K562 (cell line): Measurements from ENCODE around the gene BRINP1. TPM values are rescaled to one million over a fixed set of nuclear protein-coding genes. Genes with fewer than 3 reads are reported as not detected.

Experiments used
- ATAC-seq: fragments of 200-7000 bp; cut with Tn5 transposase; 3 replicates; pipeline ENCODE4 v1.9.1; 2020; ENCODE audit warnings: moderate library complexity
- BruUV-seq: library from RNA; stranded (reverse); fragments of 400-500 nt; replicated peaks from 2 replicates; lab custom pipeline; 2021; lab: Mats Ljungman, UMichigan
- CTCF ChIA-PET: fragments of 300-600 bp; formaldehyde crosslinking; extraction: SDS; loops from one replicate; lab custom pipeline; 2021; ENCODE audit warnings: low intra/inter-chr PET ratio; lab: Yijun Ruan, JAX
- POLR2A ChIA-PET: fragments of 300-600, 350-650 bp; sonication (Branson Sonifier 250); formaldehyde crosslinking; extraction: SDS; loops from one replicate; lab custom pipeline; 2021; ENCODE audit warnings: antibody characterized with exemption, inconsistent platforms; lab: Yijun Ruan, JAX
- DNase-seq, 4 experiments: peaks; one replicate each; pipeline versions ENCODE4 v3.0.0 to v3.0.0-alpha.2; 2011 to 2018; ENCODE audit warnings: low spot score in 3 of 4, mixed read lengths in 3 of 4; ENCODE audit errors: extremely low read depth in 1 of 4
- FAIRE-seq: peaks from 2 replicates; lab custom pipeline; 2011; peaks lifted over from hg19 to GRCh38; lab: Jason Lieb, UNC
- H2AFZ ChIP-seq: 2 replicates; pipeline ENCODE4 v1.6.0; 2011; ENCODE audit warnings: low read depth, low read length, control low read depth, inconsistent platforms
- H3K27ac ChIP-seq: fragments of 200-600 bp; 3 replicates; pipeline ENCODE4 v1.8.0; 2011; ENCODE audit warnings: low read depth, mild to moderate bottlenecking, control low read depth, inconsistent platforms, low read length, moderate library complexity, mixed read lengths; ENCODE audit errors: extremely low read depth
- H3K27me3 ChIP-seq, 2 experiments: fragments of 300-600 bp in 1 of 2; 2 replicates in 1 of 2; 3 replicates in 1 of 2; pipeline versions ENCODE4 v1.6.0 to v1.8.0; 2011; ENCODE audit warnings: inconsistent platforms in 2 of 2, low read length in 2 of 2, mild to moderate bottlenecking in 1 of 2, mixed read lengths in 1 of 2, moderate library complexity in 1 of 2; ENCODE audit not compliant: control insufficient read depth in 2 of 2, insufficient read depth in 2 of 2
- H3K36me3 ChIP-seq: fragments of 300-600 bp; 3 replicates; pipeline ENCODE4 v1.8.0; 2011; ENCODE audit warnings: mild to moderate bottlenecking, low read length, inconsistent platforms; ENCODE audit not compliant: control insufficient read depth, insufficient read depth
- H3K4me1 ChIP-seq, 2 experiments: fragments of 200-600 bp in 1 of 2; replicated peaks in 1 of 2; 2 replicates in 1 of 2; 3 replicates in 1 of 2; pipeline versions ENCODE4 v1.5.1 to v1.8.0; 2011; ENCODE audit warnings: inconsistent platforms in 2 of 2, low read length in 2 of 2, mild to moderate bottlenecking in 1 of 2, mixed read lengths in 1 of 2, moderate library complexity in 1 of 2; ENCODE audit not compliant: control insufficient read depth in 2 of 2, insufficient read depth in 2 of 2
- H3K4me2 ChIP-seq: 2 replicates; pipeline ENCODE4 v1.6.1; 2011; ENCODE audit warnings: low read length, control low read depth, inconsistent platforms, mixed read lengths; ENCODE audit not compliant: insufficient read depth
- H3K4me3 ChIP-seq: fragments of 200-600 bp; sonication (generic), shearing (Covaris generic); 2 replicates; pipeline ENCODE4 v1.5.1; 2016; ENCODE audit warnings: control low read depth, inconsistent platforms
- H3K79me2 ChIP-seq: fragments of 200-600 bp; 3 replicates; pipeline ENCODE4 v1.8.0; 2011; ENCODE audit warnings: low read length, inconsistent platforms; ENCODE audit not compliant: control insufficient read depth, insufficient read depth
- H3K9ac ChIP-seq, 2 experiments: 2 replicates each; pipeline versions ENCODE4 v1.6.0 to v1.6.1; 2011; ENCODE audit warnings: low read depth in 2 of 2, low read length in 2 of 2, control low read depth in 1 of 2, inconsistent platforms in 1 of 2, mild to moderate bottlenecking in 1 of 2, mixed read lengths in 1 of 2; ENCODE audit not compliant: insufficient read depth in 1 of 2
- H3K9me1 ChIP-seq: one replicate; pipeline ENCODE4 v1.6.0; 2011; ENCODE audit warnings: inconsistent platforms, mild to moderate bottlenecking, low read length, moderate library complexity; ENCODE audit not compliant: control insufficient read depth, insufficient read depth
- H3K9me3 ChIP-seq: replicated peaks from 2 replicates; pipeline ENCODE4 v1.5.1; 2011; ENCODE audit warnings: low read depth, low read length, inconsistent platforms; ENCODE audit not compliant: control insufficient read depth, insufficient read depth
- H4K20me1 ChIP-seq: replicated peaks from 2 replicates; pipeline ENCODE4 v1.6.1; 2011; ENCODE audit warnings: low read length, inconsistent platforms, mixed read lengths; ENCODE audit not compliant: control insufficient read depth, insufficient read depth
- BHLHE40 ChIP-seq: IDR thresholded peaks from 2 replicates; pipeline ENCODE4 v1.6.1; 2011; ENCODE audit warnings: low read length, improper control_type of control experiment
- GABPB2 ChIP-seq: fragments of 250-450 bp; sonication (Bioruptor Pico); conservative IDR thresholded peaks from 2 replicates; pipeline ENCODE4 v1.5.1; 2021; ENCODE audit warnings: mild to moderate bottlenecking
- HNRNPH1 ChIP-seq: fragments of 200-400 bp; formaldehyde crosslinking; optimal IDR thresholded peaks from 2 replicates; pipeline ENCODE3; 2017; ENCODE audit warnings: low read depth, mild to moderate bottlenecking, low read length, moderate library complexity
- MCM3 ChIP-seq: fragments of 450-650 bp; IDR thresholded peaks from 2 replicates; pipeline ENCODE4 v1.6.1; 2016
- MEIS2 ChIP-seq: fragments of 450-650 bp; IDR thresholded peaks from 2 replicates; pipeline ENCODE4 v1.6.1; 2014; ENCODE audit warnings: mild to moderate bottlenecking; ENCODE audit not compliant: partially characterized antibody
- NR1H2 ChIP-seq: sonication (generic); formaldehyde crosslinking; IDR thresholded peaks from 2 replicates; pipeline ENCODE4 v1.4.0; 2020; ENCODE audit warnings: mild to moderate bottlenecking, missing genetic modification reagents
- SRSF7 ChIP-seq: fragments of 200-400 bp; formaldehyde crosslinking; optimal IDR thresholded peaks from 2 replicates; pipeline ENCODE3; 2017; ENCODE audit warnings: mild to moderate bottlenecking, low read depth, low read length
- ZNF282 ChIP-seq: sonication (generic); formaldehyde crosslinking; IDR thresholded peaks from 2 replicates; pipeline ENCODE4 v1.8.1; 2023; ENCODE audit warnings: missing genetic modification reagents
- whole genome bisulfite sequencing: fragments of 100-300 bp; shearing (Covaris generic); methylation state at CpG from one replicate; pipeline ENCODE4 v1.1.6; 2016; ENCODE audit warnings: low coverage, mixed read lengths; ENCODE audit not compliant: insufficient coverage; ENCODE audit errors: missing lambda C conversion rate; 5-methylcytosine and 5-hydroxymethylcytosine counted together
- in situ Hi-C: fragments of 300-500 bp; cut with MboI; formaldehyde crosslinking; loops from 4 replicates; pipeline ENCODE4 v1.15.0; 2018; ENCODE audit warnings: inconsistent platforms, mixed read lengths
- intact Hi-C: fragments of 100-400 bp; cut with micrococcal nuclease; formaldehyde crosslinking; loops from 2 replicates; pipeline ENCODE4 v1.14.2; 2022
- polyA plus RNA-seq, 8 experiments: library from polyadenylated mRNA; depleted of rRNA in 4 of 8; stranded (reverse) in 5 of 8; unstranded in 3 of 8; fragments of >200 nt; fragmentation: Nextera tagmentation in 2 of 8; fragmentation: Illumina TruSeq in 1 of 8; extraction: Ambion mirVana in 2 of 8; extraction: Trizol in 1 of 8; gene quantifications; 2 replicates each; pipeline versions ENCODE4 v1.2.1 to v1.2.3, GENCODE V29; 2011 to 2014; ENCODE audit warnings: inconsistent platforms in 1 of 8, missing spikeins in 1 of 8
- total RNA-seq, 7 experiments: library from RNA; depleted of rRNA in 6 of 7; stranded (reverse); fragments of >200 nt in 6 of 7; fragmentation: Illumina TruSeq in 2 of 7; extraction: Trizol in 2 of 7; gene quantifications; 2 replicates each; pipeline versions ENCODE4 v1.2.1 to v1.2.3, GENCODE V29; 2011 to 2021; ENCODE audit warnings: low replicate concordance in 1 of 7
- TF ChIP-seq, protein P1 (sequence below): fragments of 250-450 bp; sonication (Bioruptor Pico); IDR thresholded peaks from 2 replicates; pipeline ENCODE4 v1.5.0; 2021
- TF ChIP-seq, protein P2 (sequence below): fragments of 250-450 bp; sonication (Bioruptor Pico); IDR thresholded peaks from 2 replicates; pipeline ENCODE4 v1.4.0; 2020; ENCODE audit warnings: borderline replicate concordance
- TF ChIP-seq, protein P3 (sequence below), 3 experiments: IDR thresholded peaks in 2 of 3; conservative IDR thresholded peaks in 1 of 3; 2 replicates each; pipeline ENCODE4 v1.5.1; 2011 to 2012; ENCODE audit warnings: low read length in 3 of 3, mild to moderate bottlenecking in 3 of 3, control low read depth in 2 of 3, improper control_type of control experiment in 1 of 3, inconsistent platforms in 1 of 3, low read depth in 1 of 3, mixed read lengths in 1 of 3, moderate library complexity in 1 of 3; ENCODE audit not compliant: insufficient read depth in 2 of 3
- TF ChIP-seq, protein P4 (sequence below), 2 experiments: fragments of 450-650 bp; IDR thresholded peaks; 2 replicates each; pipeline ENCODE4 v1.6.1; 2016
- TF ChIP-seq, protein P5 (sequence below): fragments of 250-450 bp; sonication (Bioruptor Pico); IDR thresholded peaks from 2 replicates; pipeline ENCODE4 v1.5.0; 2020; ENCODE audit warnings: mild to moderate bottlenecking, borderline replicate concordance

The BRINP1 gene
- total and polyA plus RNA-seq, 9 of the 15 experiments (the other 6 are each of a cell fraction or from before 2014, with no cell fraction given): not detected

DNA sequence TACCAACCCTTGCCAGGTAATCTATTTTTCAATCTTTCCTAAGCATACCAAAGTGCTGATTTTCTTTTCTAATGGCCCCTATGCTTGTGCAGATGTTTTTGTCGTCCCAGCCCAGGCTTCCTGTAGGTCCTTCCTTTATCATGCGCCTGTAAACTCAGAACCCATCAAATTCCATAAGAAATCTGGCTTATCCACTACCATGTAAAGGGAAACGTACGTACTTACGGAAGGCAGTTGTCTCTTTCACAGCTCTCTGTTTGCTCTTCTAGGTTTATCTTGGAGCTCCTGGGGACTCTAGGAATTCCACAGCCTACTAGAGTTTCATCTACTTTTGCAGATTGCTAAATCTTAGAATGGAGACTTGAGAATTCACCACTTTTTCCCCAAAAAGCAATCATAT, 9.0 kb downstream of the BRINP1 start:
- no TSS peak for BruUV-seq
- intact Hi-C loops: loop anchor here (10.0 kb wide), 1 partner anchor 1715 kb away; no protein-coding TSS in a partner anchor

More for the DNA sequence above, 9.0 kb downstream of the BRINP1 start:
- Histone ChIP-seq H3K79me2 (no peaks in the 10 kb centered on the region), H3K9me1 (no peaks in the 10 kb centered on the region), H3K36me3 (no peaks in the 10 kb centered on the region), H3K27me3 (no peaks in the 10 kb centered on the region), H3K4me1 (no peaks in the 10 kb centered on the region), H3K4me3 (no peak overlapping the region), H3K4me2 (no peak overlapping the region), H3K9me3 (no peaks in the 10 kb centered on the region), H4K20me1 (no peaks in the 10 kb centered on the region), H3K9ac (no peak overlapping the region), H3K27ac (no peak overlapping the region), H2AFZ (no peak overlapping the region)
- no peak for TF ChIP-seq MEIS2
- TF ChIP-seq, protein P1, sequence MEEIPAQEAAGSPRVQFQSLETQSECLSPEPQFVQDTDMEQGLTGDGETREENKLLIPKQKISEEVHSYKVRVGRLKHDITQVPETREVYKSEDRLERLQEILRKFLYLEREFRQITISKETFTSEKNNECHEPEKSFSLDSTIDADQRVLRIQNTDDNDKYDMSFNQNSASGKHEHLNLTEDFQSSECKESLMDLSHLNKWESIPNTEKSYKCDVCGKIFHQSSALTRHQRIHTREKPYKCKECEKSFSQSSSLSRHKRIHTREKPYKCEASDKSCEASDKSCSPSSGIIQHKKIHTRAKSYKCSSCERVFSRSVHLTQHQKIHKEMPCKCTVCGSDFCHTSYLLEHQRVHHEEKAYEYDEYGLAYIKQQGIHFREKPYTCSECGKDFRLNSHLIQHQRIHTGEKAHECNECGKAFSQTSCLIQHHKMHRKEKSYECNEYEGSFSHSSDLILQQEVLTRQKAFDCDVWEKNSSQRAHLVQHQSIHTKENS (CRISPR knock-in tag): no peak
- TF ChIP-seq HNRNPH1: no peak
- TF ChIP-seq GABPB2 (CRISPR knock-in tag): no peak
- TF ChIP-seq, protein P2, sequence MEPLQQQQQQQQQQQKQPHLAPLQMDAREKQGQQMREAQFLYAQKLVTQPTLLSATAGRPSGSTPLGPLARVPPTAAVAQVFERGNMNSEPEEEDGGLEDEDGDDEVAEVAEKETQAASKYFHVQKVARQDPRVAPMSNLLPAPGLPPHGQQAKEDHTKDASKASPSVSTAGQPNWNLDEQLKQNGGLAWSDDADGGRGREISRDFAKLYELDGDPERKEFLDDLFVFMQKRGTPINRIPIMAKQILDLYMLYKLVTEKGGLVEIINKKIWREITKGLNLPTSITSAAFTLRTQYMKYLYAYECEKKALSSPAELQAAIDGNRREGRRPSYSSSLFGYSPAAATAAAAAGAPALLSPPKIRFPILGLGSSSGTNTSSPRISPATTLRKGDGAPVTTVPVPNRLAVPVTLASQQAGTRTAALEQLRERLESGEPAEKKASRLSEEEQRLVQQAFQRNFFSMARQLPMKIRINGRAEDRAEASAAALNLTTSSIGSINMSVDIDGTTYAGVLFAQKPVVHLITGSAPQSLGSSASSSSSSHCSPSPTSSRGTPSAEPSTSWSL (CRISPR knock-in tag): no peak
- no peak for TF ChIP-seq BHLHE40
- TF ChIP-seq NR1H2 (CRISPR knock-in tag): no peak
- TF ChIP-seq, protein P3, sequence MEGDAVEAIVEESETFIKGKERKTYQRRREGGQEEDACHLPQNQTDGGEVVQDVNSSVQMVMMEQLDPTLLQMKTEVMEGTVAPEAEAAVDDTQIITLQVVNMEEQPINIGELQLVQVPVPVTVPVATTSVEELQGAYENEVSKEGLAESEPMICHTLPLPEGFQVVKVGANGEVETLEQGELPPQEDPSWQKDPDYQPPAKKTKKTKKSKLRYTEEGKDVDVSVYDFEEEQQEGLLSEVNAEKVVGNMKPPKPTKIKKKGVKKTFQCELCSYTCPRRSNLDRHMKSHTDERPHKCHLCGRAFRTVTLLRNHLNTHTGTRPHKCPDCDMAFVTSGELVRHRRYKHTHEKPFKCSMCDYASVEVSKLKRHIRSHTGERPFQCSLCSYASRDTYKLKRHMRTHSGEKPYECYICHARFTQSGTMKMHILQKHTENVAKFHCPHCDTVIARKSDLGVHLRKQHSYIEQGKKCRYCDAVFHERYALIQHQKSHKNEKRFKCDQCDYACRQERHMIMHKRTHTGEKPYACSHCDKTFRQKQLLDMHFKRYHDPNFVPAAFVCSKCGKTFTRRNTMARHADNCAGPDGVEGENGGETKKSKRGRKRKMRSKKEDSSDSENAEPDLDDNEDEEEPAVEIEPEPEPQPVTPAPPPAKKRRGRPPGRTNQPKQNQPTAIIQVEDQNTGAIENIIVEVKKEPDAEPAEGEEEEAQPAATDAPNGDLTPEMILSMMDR (IDR thresholded peaks at IDR 0.05 in 2 of 3, conservative IDR thresholded peaks at IDR 0.05 in 1 of 3; ENCODE audit: insufficient read depth in 2 of 3, low read depth in 1 of 3, low read length in 3 of 3): no peak
- TF ChIP-seq, protein P4, sequence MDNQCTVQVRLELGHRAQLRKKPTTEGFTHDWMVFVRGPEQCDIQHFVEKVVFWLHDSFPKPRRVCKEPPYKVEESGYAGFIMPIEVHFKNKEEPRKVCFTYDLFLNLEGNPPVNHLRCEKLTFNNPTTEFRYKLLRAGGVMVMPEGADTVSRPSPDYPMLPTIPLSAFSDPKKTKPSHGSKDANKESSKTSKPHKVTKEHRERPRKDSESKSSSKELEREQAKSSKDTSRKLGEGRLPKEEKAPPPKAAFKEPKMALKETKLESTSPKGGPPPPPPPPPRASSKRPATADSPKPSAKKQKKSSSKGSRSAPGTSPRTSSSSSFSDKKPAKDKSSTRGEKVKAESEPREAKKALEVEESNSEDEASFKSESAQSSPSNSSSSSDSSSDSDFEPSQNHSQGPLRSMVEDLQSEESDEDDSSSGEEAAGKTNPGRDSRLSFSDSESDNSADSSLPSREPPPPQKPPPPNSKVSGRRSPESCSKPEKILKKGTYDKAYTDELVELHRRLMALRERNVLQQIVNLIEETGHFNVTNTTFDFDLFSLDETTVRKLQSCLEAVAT (IDR thresholded peaks at IDR 0.05): no peak
- TF ChIP-seq ZNF282 (CRISPR knock-in tag): no peak
- TF ChIP-seq SRSF7: no peak
- no peak for TF ChIP-seq MCM3
- TF ChIP-seq, protein P5, sequence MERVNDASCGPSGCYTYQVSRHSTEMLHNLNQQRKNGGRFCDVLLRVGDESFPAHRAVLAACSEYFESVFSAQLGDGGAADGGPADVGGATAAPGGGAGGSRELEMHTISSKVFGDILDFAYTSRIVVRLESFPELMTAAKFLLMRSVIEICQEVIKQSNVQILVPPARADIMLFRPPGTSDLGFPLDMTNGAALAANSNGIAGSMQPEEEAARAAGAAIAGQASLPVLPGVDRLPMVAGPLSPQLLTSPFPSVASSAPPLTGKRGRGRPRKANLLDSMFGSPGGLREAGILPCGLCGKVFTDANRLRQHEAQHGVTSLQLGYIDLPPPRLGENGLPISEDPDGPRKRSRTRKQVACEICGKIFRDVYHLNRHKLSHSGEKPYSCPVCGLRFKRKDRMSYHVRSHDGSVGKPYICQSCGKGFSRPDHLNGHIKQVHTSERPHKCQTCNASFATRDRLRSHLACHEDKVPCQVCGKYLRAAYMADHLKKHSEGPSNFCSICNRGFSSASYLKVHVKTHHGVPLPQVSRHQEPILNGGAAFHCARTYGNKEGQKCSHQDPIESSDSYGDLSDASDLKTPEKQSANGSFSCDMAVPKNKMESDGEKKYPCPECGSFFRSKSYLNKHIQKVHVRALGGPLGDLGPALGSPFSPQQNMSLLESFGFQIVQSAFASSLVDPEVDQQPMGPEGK (CRISPR knock-in tag): no peak
- WGBS: 2% methylated on average over 5 of the region's 5 CpGs
- CTCF ChIA-PET: no interaction called here
- ATAC-seq: no peak
- no peak for DNase-seq
- POLR2A ChIA-PET: no interaction called here
- no peak for FAIRE-seq
- in situ Hi-C loops: no loop called here
